Ecto neural progenitor cell (in vitro differentiated cells): ENCODE measurements around the gene MYLK3.

ENCODE experiments used
- DNase-seq: peaks from one replicate; pipeline ENCODE4 v3.0.0-alpha.2; 2018; ENCODE audit warnings: low spot score

Gene MYLK3

GRCh38 chr16:46727184-46727583, 21.0 kb downstream of the MYLK3 start:
- no peak for DNase-seq

- DNase-seq = no peak
These were observed 26.3 kb downstream of the MYLK3 start for GRCh38 chr16:46721885-46722284.

GRCh38 chr16:46720619-46721018, 27.5 kb downstream of the MYLK3 start:
- no peak for DNase-seq

GRCh38 chr16:46719528-46719927, 28.6 kb downstream of the MYLK3 start:
- DNase-seq = no peak

- no peak for DNase-seq
These were observed 29.9 kb downstream of the MYLK3 start for GRCh38 chr16:46718214-46718613.

- DNase-seq = no peak
These were observed 30.5 kb downstream of the MYLK3 start for GRCh38 chr16:46717692-46718091.

- no peak for DNase-seq
These were observed 32.3 kb downstream of the MYLK3 start for GRCh38 chr16:46715769-46716305.

GRCh38 chr16:46714797-46715591, 33.1 kb downstream of the MYLK3 start:
- no peak for DNase-seq

- DNase-seq = no peak
These were observed 34.5 kb downstream of the MYLK3 start for GRCh38 chr16:46713634-46714033.

GRCh38 chr16:46712911-46713310, 35.2 kb downstream of the MYLK3 start:
- no peak for DNase-seq

- DNase-seq = no peak
These were observed 36.8 kb downstream of the MYLK3 start for GRCh38 chr16:46711106-46712058.

- DNase-seq = no peak
These were observed 38.6 kb downstream of the MYLK3 start for GRCh38 chr16:46709469-46710005.

- DNase-seq = no peak
These were observed 41.5 kb downstream of the MYLK3 start for GRCh38 chr16:46706642-46707041.

- DNase-seq = no peak
These were observed 46.1 kb downstream of the MYLK3 start for GRCh38 chr16:46702030-46702429.

GRCh38 chr16:46701615-46702014, 46.5 kb downstream of the MYLK3 start:
- no peak for DNase-seq

- DNase-seq = no peak
These were observed 48.1 kb downstream of the MYLK3 start for GRCh38 chr16:46700048-46700447.

- no peak for DNase-seq
These were observed 51.2 kb downstream of the MYLK3 start for GRCh38 chr16:46696957-46697356.

GRCh38 chr16:46695937-46696336, 52.2 kb downstream of the MYLK3 start:
- DNase-seq = no peak

GRCh38 chr16:46693598-46693997, 54.5 kb downstream of the MYLK3 start:
- DNase-seq = no peak

GRCh38 chr16:46691726-46692125, 56.4 kb downstream of the MYLK3 start:
- no peak for DNase-seq

GRCh38 chr16:46690281-46691178, 57.6 kb downstream of the MYLK3 start:
- no peak for DNase-seq
